MM.1S (cell line): Measurements from ENCODE around the gene RPS6KA4.

Experiments used
- DNase-seq: peaks from one replicate; pipeline ENCODE4 v3.0.0-alpha.2; 2015
- H2AFZ ChIP-seq: fragments of 300-600 bp; sonication (generic); 2 replicates; pipeline ENCODE4 v1.6.0; 2016; ENCODE audit warnings: antibody characterized with exemption, low read length
- H3F3A ChIP-seq: fragments of 300-600 bp; sonication (generic); 2 replicates; pipeline ENCODE4 v1.6.1; 2016; ENCODE audit warnings: mild to moderate bottlenecking, antibody characterized with exemption, low read length, moderate library complexity, mixed read lengths; ENCODE audit not compliant: insufficient read depth
- H3K27ac ChIP-seq: fragments of 300-600 bp; sonication (generic); 2 replicates; pipeline ENCODE4 v1.5.1; 2016; ENCODE audit warnings: mild to moderate bottlenecking, low read length
- H3K27me3 ChIP-seq: fragments of 300-600 bp; sonication (generic); replicated peaks from 2 replicates; pipeline ENCODE4 v1.6.0; 2016; ENCODE audit warnings: low read length; ENCODE audit not compliant: insufficient read depth
- H3K36me3 ChIP-seq: fragments of 300-600 bp; sonication (generic); replicated peaks from 2 replicates; pipeline ENCODE4 v1.6.1; 2016; ENCODE audit warnings: mild to moderate bottlenecking, low read length, mixed read lengths; ENCODE audit not compliant: insufficient read depth
- H3K4me1 ChIP-seq: fragments of 300-600 bp; sonication (generic); 2 replicates; pipeline ENCODE4 v1.6.1; 2016; ENCODE audit warnings: low read length, mixed read lengths
- H3K4me2 ChIP-seq: fragments of 300-600 bp; sonication (generic); 2 replicates; pipeline ENCODE4 v1.6.0; 2016; ENCODE audit warnings: low read depth, low read length
- H3K4me3 ChIP-seq: fragments of 300-600 bp; sonication (generic); 2 replicates; pipeline ENCODE4 v1.5.1; 2016; ENCODE audit warnings: low read length, mixed read lengths
- H3K79me2 ChIP-seq: fragments of 300-600 bp; sonication (generic); 2 replicates; pipeline ENCODE4 v1.6.1; 2016; ENCODE audit warnings: mixed run types, low read length, mixed read lengths
- H3K9ac ChIP-seq: fragments of 300-600 bp; sonication (generic); 2 replicates; pipeline ENCODE4 v1.6.1; 2016; ENCODE audit warnings: low read length, mixed read lengths
- H3K9me2 ChIP-seq: fragments of 300-600 bp; sonication (generic); replicated peaks from 2 replicates; pipeline ENCODE4 v1.6.1; 2016; ENCODE audit warnings: mild to moderate bottlenecking, low read length, mixed read lengths; ENCODE audit not compliant: insufficient read depth
- H3K9me3 ChIP-seq: fragments of 300-600 bp; sonication (generic); replicated peaks from 2 replicates; pipeline ENCODE4 v1.6.1; 2016; ENCODE audit warnings: mild to moderate bottlenecking, low read length, mixed read lengths; ENCODE audit not compliant: insufficient read depth
- H4K20me1 ChIP-seq: fragments of 300-600 bp; sonication (generic); 2 replicates; pipeline ENCODE4 v1.6.1; 2016; ENCODE audit warnings: mild to moderate bottlenecking, low read length, moderate library complexity, mixed read lengths; ENCODE audit not compliant: insufficient read depth
- EZH2 ChIP-seq: fragments of 300-600 bp; sonication (generic); optimal IDR thresholded peaks from 2 replicates; pipeline ENCODE3; 2017; ENCODE audit warnings: low read depth, mild to moderate bottlenecking, antibody characterized with exemption, low read length, mixed read lengths
- EZH2phosphoT487 ChIP-seq: fragments of 300-600 bp; sonication (generic); IDR thresholded peaks from 2 replicates; pipeline ENCODE4 v1.6.1; 2018; ENCODE audit warnings: antibody characterized with exemption, low read length
- TF ChIP-seq, protein P1 (sequence below): fragments of 300-600 bp; sonication (generic); IDR thresholded peaks from 2 replicates; pipeline ENCODE4 v1.5.1; 2016; ENCODE audit warnings: antibody characterized with exemption, low read length, mixed read lengths

The RPS6KA4 gene

DNA sequence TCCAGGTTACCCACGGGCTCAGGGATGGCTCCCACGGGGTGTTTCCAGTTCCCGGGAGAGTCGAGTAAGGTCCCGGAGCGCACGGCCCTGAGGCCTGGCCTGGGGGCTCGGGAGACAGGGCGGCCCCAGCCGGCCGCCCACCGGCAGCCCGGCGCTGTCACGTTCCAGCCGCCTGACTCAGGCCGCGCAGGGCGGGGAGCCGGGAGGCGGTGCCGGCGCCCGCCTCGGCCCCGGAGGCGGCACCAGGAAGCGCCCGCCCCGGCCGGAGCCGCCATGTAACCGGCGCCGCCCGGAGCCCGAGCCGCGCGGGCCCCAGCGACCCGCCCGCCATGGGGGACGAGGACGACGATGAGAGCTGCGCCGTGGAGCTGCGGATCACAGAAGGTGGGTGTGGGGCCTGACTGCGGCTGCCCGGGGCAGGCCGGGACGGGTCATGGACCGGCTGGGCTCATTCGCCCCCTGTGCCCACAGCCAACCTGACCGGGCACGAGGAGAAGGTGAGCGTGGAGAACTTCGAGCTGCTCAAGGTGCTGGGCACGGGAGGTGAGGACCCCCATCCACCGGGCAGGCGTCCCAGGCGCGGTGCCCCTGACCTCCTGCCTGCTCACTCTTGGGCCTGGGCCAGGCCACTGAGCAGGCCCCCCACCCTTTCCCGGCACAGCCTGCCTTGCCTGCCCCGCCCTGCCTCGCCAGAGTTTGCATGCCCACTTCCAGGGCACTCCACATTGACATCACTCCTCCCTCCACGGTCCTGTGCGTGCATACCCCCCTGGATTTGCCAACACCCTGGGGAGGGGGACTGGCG is at the start of gene RPS6KA4:
RPS6KA4 (plus strand) TSS at position 256 of the 805 bp plus-strand sequence; CDS start at position 330, 74 bp downstream.
- Histone ChIP-seq H3K9me2 (no peaks in the 10 kb centered on the region), H3K4me2 (peak within 1 kb of the TSS; percentile 99), H3F3A (no peaks in the 10 kb centered on the region), H3K4me3 (peak within 1 kb of the TSS; percentile 97), H3K9ac (peak within 1 kb of the TSS; percentile 89), H4K20me1 (no peaks in the 10 kb centered on the region), H3K79me2 (peaks cover 13% of the 10 kb centered on the region), H3K27ac (no peak within 1 kb of the TSS), H3K27me3 (no peaks in the 10 kb centered on the region), H3K9me3 (no peaks in the 10 kb centered on the region), H3K4me1 (peaks cover 13% of the 10 kb centered on the region), H2AFZ (peak within 1 kb of the TSS; percentile 98), H3K36me3 (no peaks in the 10 kb centered on the region; the same call in 1 of the 2 replicates)
- DNase-seq, result peak; percentile 66
- TF ChIP-seq, protein P1, sequence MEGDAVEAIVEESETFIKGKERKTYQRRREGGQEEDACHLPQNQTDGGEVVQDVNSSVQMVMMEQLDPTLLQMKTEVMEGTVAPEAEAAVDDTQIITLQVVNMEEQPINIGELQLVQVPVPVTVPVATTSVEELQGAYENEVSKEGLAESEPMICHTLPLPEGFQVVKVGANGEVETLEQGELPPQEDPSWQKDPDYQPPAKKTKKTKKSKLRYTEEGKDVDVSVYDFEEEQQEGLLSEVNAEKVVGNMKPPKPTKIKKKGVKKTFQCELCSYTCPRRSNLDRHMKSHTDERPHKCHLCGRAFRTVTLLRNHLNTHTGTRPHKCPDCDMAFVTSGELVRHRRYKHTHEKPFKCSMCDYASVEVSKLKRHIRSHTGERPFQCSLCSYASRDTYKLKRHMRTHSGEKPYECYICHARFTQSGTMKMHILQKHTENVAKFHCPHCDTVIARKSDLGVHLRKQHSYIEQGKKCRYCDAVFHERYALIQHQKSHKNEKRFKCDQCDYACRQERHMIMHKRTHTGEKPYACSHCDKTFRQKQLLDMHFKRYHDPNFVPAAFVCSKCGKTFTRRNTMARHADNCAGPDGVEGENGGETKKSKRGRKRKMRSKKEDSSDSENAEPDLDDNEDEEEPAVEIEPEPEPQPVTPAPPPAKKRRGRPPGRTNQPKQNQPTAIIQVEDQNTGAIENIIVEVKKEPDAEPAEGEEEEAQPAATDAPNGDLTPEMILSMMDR, result no peak
- TF ChIP-seq EZH2, result no peak
- no peak for TF ChIP-seq EZH2phosphoT487

DNA sequence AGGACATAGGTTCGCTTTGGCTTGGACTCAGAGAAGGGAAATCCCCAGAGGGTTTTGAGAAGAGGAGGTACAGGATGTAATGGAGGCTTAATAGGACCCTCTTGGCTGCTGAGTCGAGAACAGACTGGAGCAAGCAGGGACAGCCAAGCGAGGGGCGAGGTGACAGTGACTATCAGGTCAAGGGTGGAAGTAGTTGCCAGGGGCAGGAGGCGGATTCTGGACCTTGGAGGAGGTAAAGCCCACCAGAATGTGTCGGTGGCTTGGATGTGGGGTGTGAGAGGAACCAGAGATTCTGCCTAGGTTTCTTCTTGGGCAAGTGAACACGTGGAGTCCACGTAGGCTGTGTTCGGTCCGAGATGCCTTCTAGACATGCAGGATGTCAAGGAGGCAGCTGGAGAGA is 46.0 kb upstream of the RPS6KA4 start:
- Histone ChIP-seq H3K27me3 (no peaks in the 10 kb centered on the region), H2AFZ (no peak overlapping the region), H3K9me2 (no peaks in the 10 kb centered on the region), H3F3A (peaks cover 29% of the 10 kb centered on the region), H3K36me3 (no peaks in the 10 kb centered on the region), H3K4me3 (no peak overlapping the region), H3K4me1 (no peaks in the 10 kb centered on the region), H4K20me1 (no peaks in the 10 kb centered on the region), H3K9me3 (no peaks in the 10 kb centered on the region), H3K79me2 (peaks cover 72% of the 10 kb centered on the region), H3K4me2 (no peak overlapping the region), H3K27ac (no peak overlapping the region), H3K9ac (no peak overlapping the region)
- TF ChIP-seq, protein P1, result no peak
- TF ChIP-seq EZH2 (no peak), EZH2phosphoT487 (no peak)
- no peak for DNase-seq

DNA sequence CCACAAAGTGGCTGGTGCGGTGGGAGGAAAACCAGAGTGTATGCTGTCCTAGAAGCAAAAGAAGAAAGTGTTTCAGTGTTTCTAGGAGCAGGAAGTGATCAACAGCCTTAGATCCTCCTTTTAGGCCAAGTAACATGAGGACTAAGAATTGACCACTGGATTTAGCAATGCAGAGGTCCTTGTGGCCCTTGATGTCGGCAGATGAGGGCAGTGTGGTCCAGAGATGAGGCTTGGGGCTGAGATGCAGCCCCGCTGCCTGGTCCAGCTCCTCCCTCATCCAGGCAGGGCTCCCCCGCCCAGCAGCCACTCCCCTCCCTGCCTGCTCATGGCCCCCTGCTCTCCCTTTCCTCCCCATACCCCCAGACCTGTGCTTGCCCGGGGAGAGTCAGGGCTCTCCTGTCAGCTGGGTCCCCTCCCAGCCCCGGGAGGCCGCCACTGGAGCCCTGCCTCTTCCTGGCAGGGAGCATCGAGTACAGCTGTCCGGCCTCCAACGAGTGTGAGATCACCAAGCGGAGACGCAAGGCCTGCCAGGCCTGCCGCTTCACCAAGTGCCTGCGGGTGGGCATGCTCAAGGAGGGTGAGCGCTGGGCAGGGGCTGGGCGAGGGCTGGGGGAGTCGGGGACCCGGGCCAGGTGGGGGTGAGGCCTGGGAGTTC is 45.3 kb upstream of the RPS6KA4 start:
- Histone ChIP-seq H3K4me1 (no peaks in the 10 kb centered on the region), H3K9ac (no peak overlapping the region), H3F3A (peaks cover 33% of the 10 kb centered on the region), H3K4me3 (no peak overlapping the region), H3K27ac (no peak overlapping the region), H3K36me3 (no peaks in the 10 kb centered on the region), H3K9me2 (no peaks in the 10 kb centered on the region), H3K9me3 (no peaks in the 10 kb centered on the region), H4K20me1 (no peaks in the 10 kb centered on the region), H3K79me2 (peaks cover 70% of the 10 kb centered on the region), H3K27me3 (no peaks in the 10 kb centered on the region), H3K4me2 (no peak overlapping the region), H2AFZ (no peak overlapping the region)
- TF ChIP-seq EZH2 (no peak), EZH2phosphoT487 (no peak)
- TF ChIP-seq, protein P1, result no peak
- DNase-seq, result no peak
